HUES48 (cell line): Measurements from ENCODE around the gene ROPN1L.

Source experiments
- H3K27ac ChIP-seq: one replicate; pipeline ENCODE4 v1.7.0; 2013; ENCODE audit warnings: low read depth, low read length, inconsistent platforms
- H3K27me3 ChIP-seq: 2 replicates; pipeline ENCODE4 v1.6.1; 2013; ENCODE audit warnings: mild to moderate bottlenecking, low read length; ENCODE audit not compliant: control insufficient read depth, insufficient read depth
- H3K36me3 ChIP-seq: 2 replicates; pipeline ENCODE4 v1.6.1; 2013; ENCODE audit warnings: low read length; ENCODE audit not compliant: control insufficient read depth, insufficient read depth
- H3K4me1 ChIP-seq: 2 replicates; pipeline ENCODE4 v1.6.1; 2013; ENCODE audit warnings: mild to moderate bottlenecking, low read length; ENCODE audit not compliant: control insufficient read depth, insufficient read depth
- H3K4me3 ChIP-seq: 2 replicates; pipeline ENCODE4 v1.5.1; 2013; ENCODE audit warnings: mild to moderate bottlenecking, low read depth, low read length
- H3K9ac ChIP-seq: 2 replicates; pipeline ENCODE4 v1.6.1; 2013; ENCODE audit warnings: mild to moderate bottlenecking, low read depth, low read length, moderate library complexity
- H3K9me3 ChIP-seq: 2 replicates; pipeline ENCODE4 v1.6.1; 2013; ENCODE audit warnings: low read length; ENCODE audit not compliant: control insufficient read depth, insufficient read depth

ROPN1L gene

GRCh38 chr5:10481241-10481935 lies 39.7 kb downstream of the ROPN1L start:
- H3K9ac ChIP-seq, result no peak overlapping the region
- peak overlapping the region; percentile 68 for H3K27ac ChIP-seq
- peaks cover 16% of the 10 kb centered on the region for H3K4me1 ChIP-seq
- H3K36me3 ChIP-seq, result no peaks in the 10 kb centered on the region
- no peak overlapping the region for H3K4me3 ChIP-seq
- H3K27me3 ChIP-seq, result no peaks in the 10 kb centered on the region
- H3K9me3 ChIP-seq, result no peaks in the 10 kb centered on the region

DNA sequence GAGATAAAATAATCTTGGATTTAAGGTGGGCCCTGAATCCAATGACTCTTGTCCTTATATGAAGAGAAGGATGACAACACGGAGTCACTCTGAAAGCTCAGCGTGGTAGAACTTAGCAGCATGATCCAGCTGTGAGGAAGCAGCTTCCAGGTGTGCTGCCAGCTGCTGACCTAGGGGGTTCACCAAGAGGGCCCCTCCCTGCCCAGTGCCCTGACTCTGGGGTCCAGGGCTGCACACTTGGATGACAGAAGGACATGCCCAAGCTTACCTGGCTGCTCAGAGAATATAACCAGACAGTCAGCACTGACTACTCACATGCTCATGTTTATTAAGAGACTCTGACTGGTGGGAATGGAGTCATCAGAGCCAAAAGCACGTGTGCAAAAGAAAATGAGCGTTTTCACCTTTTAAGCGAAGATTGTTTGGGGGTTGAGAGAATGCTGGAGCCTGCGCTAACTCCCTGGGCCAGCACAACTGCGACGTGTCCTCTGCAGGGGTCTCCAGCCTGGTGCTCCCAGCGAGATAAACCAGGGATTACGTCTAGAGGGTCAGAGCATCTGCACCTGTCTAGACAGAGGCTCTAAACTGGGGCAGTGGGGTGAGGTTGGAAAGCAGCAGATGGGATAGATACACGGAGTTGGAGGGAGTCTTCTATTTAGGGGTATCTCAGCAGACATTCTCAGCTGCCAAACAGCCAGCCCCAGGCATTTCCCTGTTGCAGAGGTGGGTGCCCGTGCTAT lies 41.3 kb downstream of the ROPN1L start:
- Histone ChIP-seq H3K4me3 (no peak overlapping the region), H3K36me3 (no peaks in the 10 kb centered on the region), H3K27me3 (no peaks in the 10 kb centered on the region), H3K9ac (no peak overlapping the region), H3K27ac (no peak overlapping the region), H3K4me1 (peaks cover 16% of the 10 kb centered on the region), H3K9me3 (no peaks in the 10 kb centered on the region)

GRCh38 chr5:10484774-10485141 lies 43.1 kb downstream of the ROPN1L start:
- H3K9me3 ChIP-seq, result no peaks in the 10 kb centered on the region
- no peak overlapping the region for H3K9ac ChIP-seq
- H3K4me1 ChIP-seq, result peaks cover 10% of the 10 kb centered on the region
- H3K27ac ChIP-seq, result peak overlapping the region; percentile 8
- no peaks in the 10 kb centered on the region for H3K27me3 ChIP-seq
- no peak overlapping the region for H3K4me3 ChIP-seq
- no peaks in the 10 kb centered on the region for H3K36me3 ChIP-seq

- Histone ChIP-seq H3K27ac (peak overlapping the region; percentile 8), H3K27me3 (no peaks in the 10 kb centered on the region), H3K9me3 (no peaks in the 10 kb centered on the region), H3K4me1 (peaks cover 15% of the 10 kb centered on the region), H3K9ac (no peak overlapping the region), H3K4me3 (no peak overlapping the region), H3K36me3 (no peaks in the 10 kb centered on the region)
These were observed 43.6 kb downstream of the ROPN1L start for GRCh38 chr5:10485142-10485795.

- H3K27me3 ChIP-seq, result no peaks in the 10 kb centered on the region
- peaks cover 16% of the 10 kb centered on the region for H3K4me1 ChIP-seq
- no peaks in the 10 kb centered on the region for H3K36me3 ChIP-seq
These were observed 44.2 kb downstream of the ROPN1L start for GRCh38 chr5:10485897-10486296.

GRCh38 chr5:10486511-10487344 lies 45.0 kb downstream of the ROPN1L start:
- Histone ChIP-seq H3K27ac (no peak overlapping the region), H3K9ac (no peak overlapping the region), H3K27me3 (no peaks in the 10 kb centered on the region), H3K9me3 (no peaks in the 10 kb centered on the region), H3K4me1 (peaks cover 10% of the 10 kb centered on the region), H3K36me3 (no peaks in the 10 kb centered on the region), H3K4me3 (no peak overlapping the region)

More at GRCh38 chr5:10485897-10486296, 44.2 kb downstream of the ROPN1L start:
- Histone ChIP-seq H3K9ac (no peak overlapping the region), H3K27ac (no peak overlapping the region), H3K9me3 (no peaks in the 10 kb centered on the region), H3K4me3 (no peak overlapping the region)

DNA sequence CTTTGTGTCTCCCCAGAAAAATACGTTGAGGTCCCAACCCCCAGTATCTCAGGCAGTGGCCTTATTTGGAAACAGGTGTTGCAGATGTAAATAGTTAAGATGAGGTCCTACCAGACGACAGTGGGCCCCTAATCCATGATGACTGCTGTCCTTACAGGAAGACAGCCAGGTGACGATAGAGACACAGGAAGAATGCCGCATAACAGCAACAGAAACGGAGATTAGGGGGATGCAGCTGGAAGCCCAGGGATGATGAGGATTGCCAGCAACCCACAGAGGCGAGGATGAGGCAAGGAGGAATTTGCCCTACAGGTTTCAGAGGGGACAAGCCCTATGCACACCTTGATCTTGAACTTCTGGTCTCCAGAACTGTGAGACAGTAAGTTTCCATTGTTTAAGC lies 46.5 kb downstream of the ROPN1L start:
- no peak overlapping the region for H3K4me3 ChIP-seq
- no peak overlapping the region for H3K9ac ChIP-seq
- H3K36me3 ChIP-seq, result no peaks in the 10 kb centered on the region
- no peak overlapping the region for H3K27ac ChIP-seq
- peaks cover 10% of the 10 kb centered on the region for H3K4me1 ChIP-seq
- H3K9me3 ChIP-seq, result no peaks in the 10 kb centered on the region
- H3K27me3 ChIP-seq, result no peaks in the 10 kb centered on the region

- no peak overlapping the region for H3K27ac ChIP-seq
- no peak overlapping the region for H3K9ac ChIP-seq
- no peaks in the 10 kb centered on the region for H3K27me3 ChIP-seq
- H3K4me1 ChIP-seq, result peaks cover 10% of the 10 kb centered on the region
- H3K36me3 ChIP-seq, result no peaks in the 10 kb centered on the region
- peaks cover 8% of the 10 kb centered on the region for H3K9me3 ChIP-seq
- H3K4me3 ChIP-seq, result no peak overlapping the region
These were observed 48.2 kb downstream of the ROPN1L start for GRCh38 chr5:10489810-10490426.

GRCh38 chr5:10490927-10491672 lies 49.4 kb downstream of the ROPN1L start:
- Histone ChIP-seq H3K9me3 (peaks cover 11% of the 10 kb centered on the region), H3K36me3 (no peaks in the 10 kb centered on the region), H3K9ac (no peak overlapping the region), H3K27ac (no peak overlapping the region), H3K4me1 (peaks cover 10% of the 10 kb centered on the region), H3K4me3 (no peak overlapping the region), H3K27me3 (no peaks in the 10 kb centered on the region)

DNA sequence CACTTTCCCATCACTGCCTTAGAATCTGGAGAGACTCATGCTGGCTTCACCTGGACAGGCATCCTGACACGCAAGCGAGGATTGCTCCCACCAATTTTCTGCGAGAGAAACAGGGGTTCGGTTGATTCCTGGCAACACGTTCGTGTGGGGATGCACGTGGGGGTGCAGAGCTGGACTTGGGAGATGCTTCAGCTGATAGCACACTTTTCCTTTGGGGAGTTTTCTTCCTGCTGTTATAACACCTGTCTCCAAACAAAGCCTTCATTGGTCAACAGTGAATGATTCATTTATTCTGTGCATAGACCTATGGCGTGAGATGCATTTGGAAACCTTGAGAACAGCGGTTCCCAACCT lies 50.0 kb downstream of the ROPN1L start:
- H3K36me3 ChIP-seq, result no peaks in the 10 kb centered on the region
- H3K27ac ChIP-seq, result no peak overlapping the region
- peaks cover 10% of the 10 kb centered on the region for H3K4me1 ChIP-seq
- H3K27me3 ChIP-seq, result no peaks in the 10 kb centered on the region
- no peak overlapping the region for H3K4me3 ChIP-seq
- H3K9ac ChIP-seq, result no peak overlapping the region
- H3K9me3 ChIP-seq, result peaks cover 11% of the 10 kb centered on the region
